GM19328 (cell line): ENCODE measurements around the gene RHOB.
A peak's percentile ranks its signal among the peaks of the same experiment; 100 is the strongest.
"Not testable (repeated sequence)": the region's sequence is repeated elsewhere in the genome, so short reads cannot be mapped to it uniquely, and the experiment has no call there.

Experiments used
- ATAC-seq: cut with Tn5 transposase; IDR thresholded peaks from one replicate; pipeline ENCODE4 v1.9.1; 2021; ENCODE audit warnings: mild to moderate bottlenecking, moderate library complexity; ENCODE audit not compliant: unreplicated experiment

RHOB gene

DNA sequence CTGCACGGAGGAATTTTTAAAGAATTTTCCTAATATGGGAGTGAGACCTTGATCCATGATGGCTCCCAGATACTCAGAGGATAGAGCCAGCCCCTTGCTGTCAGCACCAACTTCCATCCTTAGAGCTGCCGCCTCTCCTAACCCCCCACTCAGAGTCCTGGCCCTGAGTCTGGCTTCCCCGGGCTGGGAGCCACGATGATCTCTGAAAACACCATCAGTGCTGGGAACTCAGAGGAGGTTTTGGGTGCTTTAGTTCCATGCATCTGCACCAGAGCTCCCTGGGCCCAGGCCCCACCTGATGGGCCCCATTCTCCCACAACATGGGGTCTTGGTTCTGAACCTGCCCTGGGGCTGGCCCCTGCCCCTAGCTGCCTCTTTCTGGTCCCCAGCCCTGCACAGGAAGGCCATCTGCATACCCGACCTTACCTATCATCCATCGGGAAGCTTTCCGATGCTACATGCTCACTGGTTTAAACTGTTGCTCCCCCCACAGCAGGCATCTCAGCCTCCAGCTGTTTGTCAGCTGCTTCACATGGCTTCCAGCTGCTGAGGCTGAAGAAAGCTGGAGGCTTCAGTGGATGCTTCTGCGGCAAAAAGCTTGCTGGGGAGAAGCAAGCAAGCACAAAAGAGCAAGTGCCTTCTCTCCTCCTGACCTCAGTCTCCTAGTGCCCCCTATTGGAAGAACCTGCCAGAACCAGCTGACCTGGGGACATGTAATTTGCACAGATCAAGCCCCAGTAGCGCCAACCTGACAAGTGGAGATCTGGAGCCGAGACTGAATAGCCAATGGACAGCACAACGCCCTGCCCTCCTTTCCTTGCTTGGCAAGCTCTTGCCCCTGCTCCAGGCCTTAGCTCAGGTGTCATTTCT lies 24.2 kb upstream of the RHOB start:
- no peak for ATAC-seq

DNA sequence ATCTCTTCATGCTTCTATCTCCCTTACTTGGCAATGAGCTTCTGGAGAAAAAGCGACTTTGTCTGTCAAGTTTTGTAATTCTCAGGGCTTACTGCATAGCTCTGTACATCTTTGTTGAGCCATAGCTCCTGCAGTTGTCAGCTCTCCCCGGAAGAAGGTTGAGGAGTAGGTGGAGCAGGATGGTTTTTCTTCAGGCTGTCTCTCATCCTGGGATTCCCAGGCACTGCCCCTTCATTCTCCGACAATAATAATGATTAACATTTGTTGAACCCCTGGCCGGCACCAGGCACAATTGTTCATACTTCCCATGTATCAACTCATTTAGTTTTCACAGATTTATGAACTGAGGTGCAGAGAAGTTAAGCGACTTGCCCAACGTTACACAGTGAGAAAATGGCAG lies 23.5 kb upstream of the RHOB start:
- no peak for ATAC-seq

DNA sequence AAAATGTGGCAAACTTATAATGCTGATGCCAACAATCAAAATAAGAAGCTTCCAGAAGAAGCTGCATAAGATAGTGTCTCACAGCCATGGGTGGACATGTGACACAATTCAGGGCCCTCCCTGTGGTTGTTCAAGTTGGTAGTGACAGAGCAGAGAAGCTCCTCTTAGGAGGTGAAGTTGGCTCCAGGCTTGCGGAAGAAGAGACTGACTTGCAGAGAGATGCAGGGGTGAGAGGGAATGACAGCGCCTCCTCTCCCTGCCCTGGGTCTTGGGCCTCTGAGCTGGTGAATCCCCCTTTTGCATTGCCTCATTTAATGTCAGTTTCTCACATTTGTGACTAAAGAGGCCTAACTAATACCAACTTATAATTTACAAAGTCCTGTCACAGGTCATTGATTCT lies 23.0 kb upstream of the RHOB start:
- ATAC-seq: no peak

DNA sequence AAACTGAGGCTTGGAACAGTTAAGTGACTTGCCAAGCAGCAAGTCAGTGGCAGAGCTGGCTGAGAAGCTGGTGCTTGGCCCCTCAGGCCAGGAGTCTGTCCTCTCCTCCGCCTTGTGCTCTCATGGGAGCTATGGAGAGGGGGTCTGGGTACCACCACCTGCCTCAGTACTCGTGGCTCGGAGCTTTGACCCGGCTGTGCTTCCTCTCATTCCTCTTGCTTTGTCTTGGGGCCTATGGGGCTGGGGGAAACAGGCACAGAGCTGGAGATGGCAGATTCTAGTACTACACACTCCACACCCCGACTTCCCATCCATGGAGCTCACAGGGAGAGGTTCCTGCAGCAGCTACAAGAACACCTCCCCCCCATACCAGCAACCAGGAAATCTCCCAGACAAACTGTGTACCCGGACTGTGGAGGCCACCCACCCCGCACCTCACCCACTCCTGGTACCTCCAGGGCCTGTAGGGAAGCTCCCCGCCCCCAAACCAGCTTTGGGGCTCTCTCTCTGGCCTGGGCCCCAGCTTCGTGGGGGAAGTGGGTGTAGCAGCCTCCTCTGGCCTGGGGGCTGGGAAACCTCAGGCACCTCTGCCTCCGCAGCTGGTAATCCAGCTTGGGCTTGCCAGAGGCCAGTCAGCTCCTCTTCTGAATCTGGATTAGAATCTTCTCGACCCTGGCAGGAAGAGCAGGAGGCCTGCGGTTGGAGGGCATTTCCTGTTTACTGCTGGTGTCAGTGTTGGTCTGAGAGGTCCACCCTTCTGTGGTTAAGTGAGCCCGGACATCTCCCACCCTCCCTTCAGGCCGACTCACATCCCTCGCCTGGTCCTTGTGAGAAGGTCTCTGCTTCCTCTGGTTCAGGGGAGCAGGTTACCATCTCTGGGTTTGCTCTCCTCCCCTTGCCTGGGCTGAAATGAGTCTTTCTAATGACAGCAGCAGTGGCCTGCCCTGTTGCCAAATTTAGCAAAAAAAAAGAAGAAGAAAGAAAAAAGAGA lies 22.3 kb upstream of the RHOB start:
- peak; percentile 36 for ATAC-seq

DNA sequence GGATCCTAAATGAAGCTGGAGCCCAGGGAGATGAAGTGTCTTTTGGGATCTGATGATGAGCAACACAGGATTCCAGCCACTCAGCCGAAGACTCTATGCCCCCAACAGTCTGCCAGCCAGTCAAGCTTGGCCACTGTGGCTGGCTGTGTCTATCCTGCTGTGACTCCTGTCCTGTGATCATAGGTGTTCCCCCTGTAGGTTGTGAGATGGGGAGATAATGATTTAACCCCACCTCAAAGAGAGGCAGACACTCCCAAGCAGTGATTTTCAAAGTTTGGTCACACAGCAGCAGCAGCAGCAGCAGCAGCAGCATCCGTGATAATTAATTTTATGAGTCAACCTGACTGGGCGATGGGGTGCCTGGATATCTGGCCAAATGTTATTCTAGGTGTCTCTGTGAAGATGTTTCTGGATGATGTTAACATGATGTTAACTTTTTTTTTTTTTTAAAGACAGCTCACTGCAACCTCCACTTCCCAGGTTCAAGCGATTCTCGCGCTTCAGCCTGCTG lies 21.4 kb upstream of the RHOB start:
- no peak for ATAC-seq

- ATAC-seq: no peak
These were observed 21.0 kb upstream of the RHOB start for GRCh38 chr2:20425884-20426283.

DNA sequence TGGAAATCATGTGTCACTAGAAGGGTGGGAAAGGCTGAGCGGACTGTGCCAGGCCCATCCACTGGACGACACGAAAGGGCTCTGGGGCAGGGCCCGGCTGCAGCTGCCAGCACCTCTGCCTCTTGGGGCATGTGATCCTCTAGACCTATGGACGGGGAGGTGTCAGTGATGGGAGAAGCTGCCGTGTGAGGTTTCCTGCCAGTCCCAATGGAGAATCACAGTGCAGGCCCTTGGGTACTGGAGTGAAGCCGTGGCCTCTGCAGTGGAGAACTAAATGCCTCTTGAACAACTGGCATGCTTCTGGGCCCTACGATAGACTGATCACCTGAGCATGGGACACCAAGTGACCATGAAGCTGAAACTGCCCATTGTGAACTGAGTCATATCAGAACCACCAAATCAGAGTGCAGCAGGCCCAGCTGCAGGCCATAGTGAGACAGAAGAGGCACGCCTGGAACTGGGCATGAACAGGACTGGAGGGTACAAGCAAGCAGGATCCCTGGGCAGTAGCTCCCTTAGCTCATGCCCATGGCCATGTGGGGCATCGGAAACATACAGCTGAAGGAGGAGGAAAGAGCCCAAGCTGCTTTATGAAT lies 18.8 kb upstream of the RHOB start:
- no peak for ATAC-seq

- no peak for ATAC-seq
These were observed 18.0 kb upstream of the RHOB start for GRCh38 chr2:20428717-20429490.

- ATAC-seq: peak; percentile 70
These were observed 17.3 kb upstream of the RHOB start for GRCh38 chr2:20429528-20429927.

DNA sequence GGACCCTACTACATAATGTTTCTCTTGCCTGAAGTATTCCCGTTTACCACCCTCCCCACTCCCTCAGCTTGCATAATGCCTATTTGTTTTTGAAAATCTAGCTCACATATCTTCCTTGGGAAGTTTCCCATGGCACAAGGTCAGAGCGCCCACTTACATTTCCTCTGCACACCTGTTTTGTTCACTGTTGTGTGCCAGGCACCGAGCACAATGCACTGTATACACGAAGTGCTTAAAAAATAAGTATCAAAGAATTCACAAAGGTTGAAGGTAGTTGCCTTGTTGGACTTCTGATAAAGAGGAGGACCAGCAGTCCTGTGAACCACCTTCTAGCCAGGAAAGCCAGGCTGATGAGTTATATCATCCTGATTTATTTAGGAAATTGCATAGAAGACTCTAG lies 16.8 kb upstream of the RHOB start:
- ATAC-seq: no peak

GRCh38 chr2:20430461-20431300 lies 16.2 kb upstream of the RHOB start:
- ATAC-seq: no peak

- no peak for ATAC-seq
These were observed 15.6 kb upstream of the RHOB start for GRCh38 chr2:20431301-20431698.

GRCh38 chr2:20431772-20432171 lies 15.1 kb upstream of the RHOB start:
- no peak for ATAC-seq

- no peak for ATAC-seq
These were observed 14.2 kb upstream of the RHOB start for GRCh38 chr2:20432714-20433113.

DNA sequence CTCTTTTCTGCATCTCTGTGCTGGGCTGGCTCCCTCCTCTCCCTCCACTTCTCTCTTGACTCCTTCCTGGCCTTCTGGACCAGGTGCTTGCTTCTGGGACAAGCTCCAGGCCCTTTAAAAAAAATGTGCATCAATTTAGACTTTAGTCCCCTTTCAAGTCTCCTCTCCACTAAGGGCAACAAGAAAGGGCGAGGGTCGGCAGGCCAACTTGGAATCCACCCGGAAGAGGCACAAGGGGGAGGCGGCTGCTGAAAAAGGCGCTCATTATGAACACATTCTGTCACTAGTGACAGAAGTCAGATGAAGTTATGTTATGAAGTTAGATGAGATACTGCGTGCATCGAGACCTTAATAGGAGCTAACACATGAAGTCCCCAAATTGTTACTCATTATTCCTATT lies 13.6 kb upstream of the RHOB start:
- ATAC-seq: no peak

GRCh38 chr2:20433946-20434553 lies 12.8 kb upstream of the RHOB start:
- no peak for ATAC-seq

GRCh38 chr2:20434588-20435294 lies 12.1 kb upstream of the RHOB start:
- ATAC-seq: no peak

DNA sequence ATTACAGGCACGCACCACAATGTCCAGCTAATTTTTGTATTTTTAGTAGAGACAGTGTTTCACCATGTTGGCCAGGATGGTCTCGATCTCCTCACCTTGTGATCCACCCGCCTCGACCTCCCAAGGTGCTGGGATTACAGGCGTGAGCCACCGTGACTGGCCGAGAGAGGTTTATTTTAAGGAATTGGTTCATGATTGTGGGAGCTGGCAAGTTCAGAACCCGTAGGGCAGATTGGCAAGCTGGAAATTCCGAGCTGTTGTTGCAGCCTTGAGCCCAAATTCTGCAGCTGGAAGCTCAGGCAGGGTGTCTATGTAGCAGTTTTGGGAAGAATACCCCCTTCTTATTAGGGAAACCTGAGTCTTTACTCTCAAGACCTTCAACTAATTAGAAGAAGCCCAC lies 11.4 kb upstream of the RHOB start:
- not testable (repeated sequence) for ATAC-seq
